HEK293 (cell line): ENCODE data around the gene SMPX.
A peak's percentile ranks its signal among the peaks of the same experiment; 100 is the strongest.

Source experiments
- CTCF ChIA-PET: fragments of 350-600 bp; formaldehyde crosslinking; extraction: SDS; loops from one replicate; lab custom pipeline; 2021; ENCODE audit warnings: antibody characterized with exemption; lab: Yijun Ruan, JAX
- POLR2A ChIA-PET: fragments of 300-600 bp; formaldehyde crosslinking; extraction: SDS; loops from one replicate; lab custom pipeline; 2020; ENCODE audit warnings: antibody characterized with exemption, inconsistent platforms; lab: Yijun Ruan, JAX
- H3K27ac ChIP-seq: fragments of 200-500 bp; sonication (Bioruptor generic); 2 replicates; pipeline ENCODE4 v1.5.1; 2014; ENCODE audit warnings: low read depth, low read length, control low read depth, inconsistent platforms; ENCODE audit errors: extremely low read depth
- H3K36me3 ChIP-seq, 2 experiments: fragments of 200-500 bp in 1 of 2; sonication (Bioruptor generic) in 1 of 2; 1 replicate in 1 of 2; 2 replicates in 1 of 2; pipeline ENCODE4 v1.5.1; 2014 to 2017; ENCODE audit warnings: inconsistent platforms in 2 of 2, low read length in 2 of 2; ENCODE audit not compliant: control insufficient read depth in 2 of 2, insufficient read depth in 1 of 2
- H3K4me1 ChIP-seq: fragments of 200-500 bp; sonication (Bioruptor generic); 2 replicates; pipeline ENCODE4 v1.5.1; 2014; ENCODE audit warnings: mild to moderate bottlenecking, low read length, inconsistent platforms; ENCODE audit not compliant: control insufficient read depth, insufficient read depth
- H3K4me3 ChIP-seq: 2 replicates; pipeline ENCODE4 v1.5.1; 2011; ENCODE audit warnings: low read depth, mild to moderate bottlenecking, control low read depth, low read length, moderate library complexity
- H3K9me3 ChIP-seq: fragments of 200-500 bp; sonication (Bioruptor generic); 2 replicates; pipeline ENCODE4 v1.5.1; 2014; ENCODE audit warnings: low read depth, low read length, inconsistent platforms; ENCODE audit not compliant: control insufficient read depth, insufficient read depth
- GLIS2 ChIP-seq: fragments of 450-650 bp; formaldehyde crosslinking; IDR thresholded peaks from 2 replicates; pipeline ENCODE4 v1.5.1; 2016; ENCODE audit warnings: missing biosample characterization, missing genetic modification characterization
- IKZF3 ChIP-seq: fragments of 450-650 bp; IDR thresholded peaks from 2 replicates; pipeline ENCODE4 v1.5.0; 2018; ENCODE audit warnings: missing biosample characterization, mild to moderate bottlenecking, missing genetic modification characterization, moderate library complexity
- KLF7 ChIP-seq: fragments of 450-650 bp; formaldehyde crosslinking; IDR thresholded peaks from 2 replicates; pipeline ENCODE4 v1.5.1; 2016; ENCODE audit warnings: missing biosample characterization, missing genetic modification characterization, borderline replicate concordance
- MEIS1 ChIP-seq: sonication (generic); formaldehyde crosslinking; IDR thresholded peaks from 2 replicates; pipeline ENCODE4 v1.8.1; 2022; ENCODE audit warnings: missing genetic modification reagents, mild to moderate bottlenecking, borderline replicate concordance
- PRDM1 ChIP-seq: fragments of 450-650 bp; formaldehyde crosslinking; IDR thresholded peaks from 2 replicates; pipeline ENCODE4; 2016; ENCODE audit warnings: missing biosample characterization, missing genetic modification characterization
- ZEB2 ChIP-seq: fragments of 450-650 bp; formaldehyde crosslinking; IDR thresholded peaks from 2 replicates; pipeline ENCODE4 v1.5.1; 2016; ENCODE audit warnings: missing biosample characterization, missing genetic modification characterization
- ZIC2 ChIP-seq: fragments of 450-650 bp; formaldehyde crosslinking; IDR thresholded peaks from 2 replicates; pipeline ENCODE4 v1.5.1; 2016; ENCODE audit warnings: missing biosample characterization, missing genetic modification characterization
- ZNF114 ChIP-seq: fragments of 450-650 bp; formaldehyde crosslinking; IDR thresholded peaks from 2 replicates; pipeline ENCODE4 v1.5.0; 2017; ENCODE audit warnings: missing biosample characterization, missing genetic modification characterization
- ZNF138 ChIP-seq: fragments of 450-650 bp; formaldehyde crosslinking; IDR thresholded peaks from 2 replicates; pipeline ENCODE4 v1.5.1; 2016; ENCODE audit warnings: missing biosample characterization, missing genetic modification characterization, borderline replicate concordance
- ZNF155 ChIP-seq: fragments of 450-650 bp; formaldehyde crosslinking; IDR thresholded peaks from 2 replicates; pipeline ENCODE4 v1.5.1; 2016; ENCODE audit warnings: missing biosample characterization, missing genetic modification characterization
- ZNF221 ChIP-seq: fragments of 450-650 bp; formaldehyde crosslinking; IDR thresholded peaks from 2 replicates; pipeline ENCODE4 v1.5.1; 2017; ENCODE audit warnings: missing biosample characterization, missing genetic modification characterization, borderline replicate concordance
- ZNF24 ChIP-seq: fragments of 450-650 bp; formaldehyde crosslinking; IDR thresholded peaks from 2 replicates; pipeline ENCODE4 v1.5.1; 2016; ENCODE audit warnings: missing biosample characterization, missing genetic modification characterization
- ZNF354C ChIP-seq: fragments of 450-650 bp; formaldehyde crosslinking; IDR thresholded peaks from 2 replicates; pipeline ENCODE4 v1.5.1; 2016; ENCODE audit warnings: missing biosample characterization, missing genetic modification characterization, low read depth, borderline replicate concordance
- ZNF394 ChIP-seq: fragments of 450-650 bp; formaldehyde crosslinking; IDR thresholded peaks from 2 replicates; pipeline ENCODE4 v1.5.1; 2016; ENCODE audit warnings: missing biosample characterization, missing genetic modification characterization, mild to moderate bottlenecking, moderate library complexity, borderline replicate concordance
- ZNF530 ChIP-seq: fragments of 450-650 bp; formaldehyde crosslinking; IDR thresholded peaks from 2 replicates; pipeline ENCODE4 v1.5.1; 2016; ENCODE audit warnings: low read depth, missing biosample characterization, missing genetic modification characterization
- ZNF585B ChIP-seq: fragments of 450-650 bp; formaldehyde crosslinking; IDR thresholded peaks from 2 replicates; pipeline ENCODE4 v1.5.1; 2016; ENCODE audit warnings: missing biosample characterization, missing genetic modification characterization
- ZNF624 ChIP-seq: fragments of 450-650 bp; formaldehyde crosslinking; IDR thresholded peaks from 2 replicates; pipeline ENCODE4 v1.5.1; 2017; ENCODE audit warnings: missing biosample characterization, missing genetic modification characterization
- ZNF629 ChIP-seq: fragments of 450-650 bp; formaldehyde crosslinking; IDR thresholded peaks from 2 replicates; pipeline ENCODE4 v1.5.1; 2017; ENCODE audit warnings: missing biosample characterization, missing genetic modification characterization
- ZNF777 ChIP-seq: fragments of 450-650 bp; formaldehyde crosslinking; IDR thresholded peaks from 2 replicates; pipeline ENCODE4 v1.5.1; 2017; ENCODE audit warnings: missing biosample characterization, missing genetic modification characterization, borderline replicate concordance
- ZNF791 ChIP-seq: fragments of 450-650 bp; formaldehyde crosslinking; IDR thresholded peaks from 2 replicates; pipeline ENCODE4 v1.5.1; 2016; ENCODE audit warnings: missing biosample characterization, missing genetic modification characterization
- ZNF830 ChIP-seq: fragments of 450-650 bp; IDR thresholded peaks from 2 replicates; pipeline ENCODE4 v1.5.0; 2018; ENCODE audit warnings: missing biosample characterization, missing genetic modification characterization, low read depth, mild to moderate bottlenecking, moderate library complexity
- ZNF837 ChIP-seq: fragments of 450-650 bp; formaldehyde crosslinking; IDR thresholded peaks from 2 replicates; pipeline ENCODE4 v1.5.1; 2016; ENCODE audit warnings: missing biosample characterization, missing genetic modification characterization
- TF ChIP-seq, protein P1 (sequence below): fragments of 450-650 bp; formaldehyde crosslinking; IDR thresholded peaks from 2 replicates; pipeline ENCODE4 v1.5.1; 2016; ENCODE audit warnings: missing biosample characterization, missing genetic modification characterization
- TF ChIP-seq, protein P2 (sequence below): fragments of 450-650 bp; formaldehyde crosslinking; IDR thresholded peaks from 2 replicates; pipeline ENCODE4 v1.5.1; 2017; ENCODE audit warnings: missing biosample characterization, mild to moderate bottlenecking, missing genetic modification characterization, moderate library complexity

Gene SMPX

DNA sequence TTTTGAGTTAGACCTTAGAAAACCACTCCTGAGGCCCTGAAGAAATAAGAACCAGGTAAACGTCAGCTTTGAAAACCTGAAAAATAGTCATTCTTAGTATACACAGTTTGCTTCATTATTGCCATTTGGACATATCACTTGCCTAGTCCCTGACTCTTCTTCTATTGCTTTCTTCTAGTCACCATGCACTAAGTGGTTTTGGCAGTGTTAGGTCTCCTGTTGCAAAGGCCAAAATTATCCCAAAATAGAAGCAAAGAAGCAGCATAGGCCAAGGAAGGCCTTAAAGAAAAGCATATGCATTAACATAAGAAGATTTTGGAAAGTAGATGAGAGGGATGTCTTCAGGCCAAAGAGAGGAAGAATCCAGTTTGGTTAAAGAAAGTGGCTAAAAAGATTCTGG lies 24.1 kb upstream of the SMPX start:
- no peaks in the 10 kb centered on the region for H3K4me1 ChIP-seq
- H3K9me3 ChIP-seq = no peaks in the 10 kb centered on the region
- CTCF ChIA-PET = interaction anchor here (0.6 kb wide), 1 partner anchor 204 kb away, joined by 3 read pairs; no protein-coding TSS in a partner anchor
- H3K27ac ChIP-seq = no peak overlapping the region
- H3K4me3 ChIP-seq = no peak overlapping the region
- TF ChIP-seq ZNF530 (tag by site-specific recombination) (no peak), MEIS1 (CRISPR knock-in tag) (no peak), ZNF221 (tag by site-specific recombination) (no peak), KLF7 (tag by site-specific recombination) (no peak), ZEB2 (no peak)
- TF ChIP-seq, protein P1, sequence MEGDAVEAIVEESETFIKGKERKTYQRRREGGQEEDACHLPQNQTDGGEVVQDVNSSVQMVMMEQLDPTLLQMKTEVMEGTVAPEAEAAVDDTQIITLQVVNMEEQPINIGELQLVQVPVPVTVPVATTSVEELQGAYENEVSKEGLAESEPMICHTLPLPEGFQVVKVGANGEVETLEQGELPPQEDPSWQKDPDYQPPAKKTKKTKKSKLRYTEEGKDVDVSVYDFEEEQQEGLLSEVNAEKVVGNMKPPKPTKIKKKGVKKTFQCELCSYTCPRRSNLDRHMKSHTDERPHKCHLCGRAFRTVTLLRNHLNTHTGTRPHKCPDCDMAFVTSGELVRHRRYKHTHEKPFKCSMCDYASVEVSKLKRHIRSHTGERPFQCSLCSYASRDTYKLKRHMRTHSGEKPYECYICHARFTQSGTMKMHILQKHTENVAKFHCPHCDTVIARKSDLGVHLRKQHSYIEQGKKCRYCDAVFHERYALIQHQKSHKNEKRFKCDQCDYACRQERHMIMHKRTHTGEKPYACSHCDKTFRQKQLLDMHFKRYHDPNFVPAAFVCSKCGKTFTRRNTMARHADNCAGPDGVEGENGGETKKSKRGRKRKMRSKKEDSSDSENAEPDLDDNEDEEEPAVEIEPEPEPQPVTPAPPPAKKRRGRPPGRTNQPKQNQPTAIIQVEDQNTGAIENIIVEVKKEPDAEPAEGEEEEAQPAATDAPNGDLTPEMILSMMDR (tag by site-specific recombination) = no peak
- H3K36me3 ChIP-seq = no peaks in the 10 kb centered on the region
- POLR2A ChIA-PET = no interaction called here

DNA sequence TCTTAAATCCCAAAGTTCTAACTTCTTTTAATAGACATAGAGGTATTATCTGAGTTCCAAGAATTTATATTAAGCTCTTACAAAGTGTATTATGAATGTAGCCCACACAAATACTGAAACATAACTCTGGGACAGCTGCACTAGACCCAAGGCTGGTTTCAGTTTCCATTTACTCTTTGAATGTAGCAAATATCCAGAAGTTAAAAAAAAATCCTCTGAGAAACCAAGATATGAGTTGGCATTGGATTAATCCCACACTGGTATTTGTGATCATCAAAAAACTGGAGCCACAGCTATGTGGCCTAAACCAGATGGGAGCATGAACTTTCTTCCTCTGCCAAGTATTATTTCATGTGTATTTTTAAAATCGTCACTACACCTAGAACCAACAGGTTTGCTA lies 23.6 kb upstream of the SMPX start:
- CTCF ChIA-PET = interaction anchor here (0.6 to 1.7 kb wide), 2 partner anchors 20 to 204 kb away, joined by 3 to 5 read pairs; no protein-coding TSS in a partner anchor
- H3K9me3 ChIP-seq = no peaks in the 10 kb centered on the region
- H3K36me3 ChIP-seq = no peaks in the 10 kb centered on the region
- POLR2A ChIA-PET = no interaction called here
- no peak overlapping the region for H3K27ac ChIP-seq
- no peaks in the 10 kb centered on the region for H3K4me1 ChIP-seq
- H3K4me3 ChIP-seq = no peak overlapping the region
- TF ChIP-seq ZNF624 (tag by site-specific recombination) (no peak), ZNF585B (no peak), ZNF394 (no peak), ZNF114 (tag by site-specific recombination) (no peak), GLIS2 (no peak), ZNF354C (tag by site-specific recombination) (no peak), ZNF830 (no peak), ZNF791 (tag by site-specific recombination) (no peak), ZNF837 (tag by site-specific recombination) (no peak), ZIC2 (tag by site-specific recombination) (no peak), ZNF629 (tag by site-specific recombination) (no peak), IKZF3 (no peak), ZNF138 (tag by site-specific recombination) (no peak), ZNF24 (no peak), ZNF777 (no peak)
- TF ChIP-seq, protein P2, sequence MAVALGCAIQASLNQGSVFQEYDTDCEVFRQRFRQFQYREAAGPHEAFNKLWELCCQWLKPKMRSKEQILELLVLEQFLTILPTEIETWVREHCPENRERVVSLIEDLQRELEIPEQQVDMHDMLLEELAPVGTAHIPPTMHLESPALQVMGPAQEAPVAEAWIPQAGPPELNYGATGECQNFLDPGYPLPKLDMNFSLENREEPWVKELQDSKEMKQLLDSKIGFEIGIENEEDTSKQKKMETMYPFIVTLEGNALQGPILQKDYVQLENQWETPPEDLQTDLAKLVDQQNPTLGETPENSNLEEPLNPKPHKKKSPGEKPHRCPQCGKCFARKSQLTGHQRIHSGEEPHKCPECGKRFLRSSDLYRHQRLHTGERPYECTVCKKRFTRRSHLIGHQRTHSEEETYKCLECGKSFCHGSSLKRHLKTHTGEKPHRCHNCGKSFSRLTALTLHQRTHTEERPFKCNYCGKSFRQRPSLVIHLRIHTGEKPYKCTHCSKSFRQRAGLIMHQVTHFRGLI (tag by site-specific recombination) = no peak

DNA sequence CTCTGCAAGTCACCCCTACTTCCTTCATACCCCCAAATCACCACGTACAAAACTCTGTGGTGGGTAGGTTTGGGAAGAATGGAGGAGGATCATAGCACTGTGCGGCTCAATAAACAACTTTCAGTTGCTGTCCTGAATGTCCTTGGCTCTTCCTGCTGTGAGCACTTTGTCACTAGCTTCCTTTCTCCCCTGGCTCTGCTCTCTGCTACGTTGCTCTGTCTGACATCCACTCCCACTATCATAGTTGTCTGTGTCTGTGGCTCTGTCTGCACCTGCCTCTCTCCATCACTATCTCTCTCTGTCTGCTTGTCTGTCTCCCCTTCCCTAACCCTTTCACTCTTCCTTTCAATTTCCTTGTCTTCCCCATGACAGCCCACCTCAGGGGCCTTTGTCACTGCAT lies 21.2 kb upstream of the SMPX start:
- TF ChIP-seq ZNF155 (no peak), PRDM1 (tag by site-specific recombination) (0 out of 2 replicates have a peak, but pooled peaks have one; percentile 39)

More for the DNA sequence above, 21.2 kb upstream of the SMPX start:
- no peaks in the 10 kb centered on the region for H3K4me1 ChIP-seq
- H3K27ac ChIP-seq = no peak overlapping the region
- H3K9me3 ChIP-seq = no peaks in the 10 kb centered on the region
- no peak overlapping the region for H3K4me3 ChIP-seq
- no peaks in the 10 kb centered on the region for H3K36me3 ChIP-seq
- ChIA-PET POLR2A (no interaction called here), CTCF (interaction anchor here (0.6 to 0.7 kb wide), 2 partner anchors 21 to 1829 kb away, joined by 3 read pairs; partner anchors contain the start of gene SMPX)
